GM10266 (cell line): ENCODE results near the gene SCO2.
A peak's percentile ranks its signal among the peaks of the same experiment; 100 is the strongest.

ENCODE experiments used
- DNase-seq: peaks from one replicate; pipeline ENCODE4 v3.0.0; 2012; ENCODE audit errors: extremely low spot score
- CTCF ChIP-seq: IDR thresholded peaks from 2 replicates; pipeline ENCODE4 v1.5.1; 2012; ENCODE audit warnings: mild to moderate bottlenecking, low read depth; ENCODE audit not compliant: control insufficient read depth, insufficient read depth; ENCODE audit errors: missing control alignments

Gene SCO2

DNA sequence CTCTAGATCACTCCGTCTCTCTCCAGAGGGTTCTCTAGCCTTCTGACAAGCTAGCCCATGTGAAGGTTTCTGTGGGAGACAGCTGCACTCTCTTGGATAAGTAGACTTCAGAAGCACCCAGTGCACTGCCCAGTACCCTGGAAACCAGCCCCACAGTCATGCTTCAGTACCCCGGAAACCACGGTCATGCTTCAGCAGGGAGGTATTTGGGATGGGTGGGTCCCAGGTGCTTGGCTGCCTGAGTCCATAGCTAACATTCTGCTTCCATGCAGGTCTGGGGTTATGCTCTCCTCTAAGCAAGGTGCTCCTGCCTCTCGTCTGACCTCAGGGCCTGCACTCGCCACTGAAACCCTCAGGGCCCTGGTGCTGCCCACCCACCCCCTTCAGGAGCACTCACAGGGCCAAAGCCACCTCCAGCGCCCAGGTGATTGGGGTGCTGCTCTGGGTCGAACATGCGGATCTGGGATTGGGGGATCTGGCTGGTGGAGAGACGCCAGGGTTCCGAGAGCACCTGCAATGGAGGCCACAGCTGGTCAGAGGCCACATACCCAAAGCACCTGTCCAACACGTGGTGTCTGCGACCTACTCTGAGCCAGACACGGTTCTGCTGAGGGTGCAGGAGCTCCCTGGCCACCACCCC is 44.6 kb upstream of the SCO2 start:
- DNase-seq = no peak
- TF ChIP-seq CTCF = no peak

DNA sequence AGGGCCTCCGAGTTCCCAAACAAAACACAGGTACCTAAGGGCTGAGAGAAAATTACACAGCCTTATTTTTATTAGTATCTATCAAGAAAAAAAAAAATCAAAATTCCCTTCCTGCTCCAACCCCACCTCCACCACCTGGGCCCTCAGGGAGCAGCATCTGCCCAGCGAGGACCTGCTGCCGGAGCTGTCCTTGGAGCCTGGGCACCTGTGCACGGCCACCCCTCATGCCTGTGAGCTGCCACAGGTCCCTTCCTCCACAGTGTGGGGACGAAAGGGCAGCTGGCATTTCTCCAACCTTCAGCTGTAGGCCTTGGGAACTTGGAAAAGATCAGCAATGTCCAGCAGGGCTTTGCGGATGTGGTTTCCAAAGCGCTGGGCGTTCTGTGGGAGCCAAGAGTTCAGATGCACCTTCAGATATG is 43.7 kb upstream of the SCO2 start:
- no peak for DNase-seq
- TF ChIP-seq CTCF = no peak

DNA sequence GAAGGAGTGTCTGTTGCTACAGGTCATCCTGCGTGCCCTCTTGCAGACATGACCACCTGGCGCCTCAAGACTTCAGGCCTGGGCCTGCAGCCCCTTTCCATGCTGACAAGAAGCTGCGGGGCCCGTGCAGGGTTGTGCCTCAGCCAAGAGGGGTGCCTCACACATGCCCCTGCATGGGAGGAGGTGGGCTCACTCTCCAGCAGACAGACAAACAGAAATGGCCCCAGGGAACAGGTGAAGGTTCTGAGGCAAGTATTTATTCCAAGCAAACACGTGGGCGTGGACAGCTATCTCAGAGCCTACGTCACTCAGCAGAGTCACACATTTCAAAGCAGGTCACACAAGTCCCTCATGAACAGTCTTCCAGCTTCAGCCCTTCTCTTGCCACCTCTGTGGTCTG is 43.2 kb upstream of the SCO2 start:
- TF ChIP-seq CTCF = no peak
- no peak for DNase-seq

DNA sequence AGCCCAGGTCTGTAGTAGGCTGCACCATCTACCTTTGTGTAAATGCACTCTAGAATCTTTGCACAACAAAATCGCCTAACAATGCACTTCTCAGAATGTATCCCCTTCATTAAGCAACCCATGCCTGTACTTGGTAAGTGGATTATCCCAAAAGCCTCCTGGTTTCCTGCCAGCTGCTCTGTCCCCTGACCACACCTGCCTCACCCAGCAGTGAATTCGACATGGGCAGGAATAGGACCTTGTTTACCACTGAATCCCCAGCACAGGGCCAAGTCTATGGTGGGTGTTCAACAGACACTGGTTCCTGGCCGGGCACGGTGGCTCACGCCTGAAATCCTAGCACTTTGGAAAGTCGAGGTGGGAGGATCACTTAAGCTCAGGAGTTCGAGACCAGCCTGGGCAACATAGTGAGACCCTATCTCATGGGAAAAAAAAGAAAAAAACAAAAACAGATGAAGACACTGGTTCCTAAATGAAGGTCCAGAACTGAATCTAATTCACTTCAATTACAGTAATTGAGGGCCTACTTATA is 42.4 kb upstream of the SCO2 start:
- DNase-seq = no peak
- no peak for TF ChIP-seq CTCF

- no peak for TF ChIP-seq CTCF
- no peak for DNase-seq
Observed at GRCh38 chr22:50564289-50564688, 38.9 kb upstream of the SCO2 start.

- no peak for DNase-seq
- no peak for TF ChIP-seq CTCF
Observed at GRCh38 chr22:50563413-50564160, 38.2 kb upstream of the SCO2 start.

- DNase-seq = peak; percentile 98
- peak; percentile 96 for TF ChIP-seq CTCF
Observed at GRCh38 chr22:50562523-50563412, 37.4 kb upstream of the SCO2 start, which contains the start of gene SYCE3. Gene SYCE3 (minus strand): TSS chr22:50562919. CDS start chr22:50556405, 6,514 bp downstream.
